ENCODE measurements around the gene SCN5A.

SCN5A gene

GRCh38 chr3:38608961-38609360 lies 40.5 kb downstream of the SCN5A start:
- no peak for TF ChIP-seq CTCF (IDR thresholded peaks at IDR 0.05; ENCODE audit: low read depth, low read length)
- Histone ChIP-seq H3K4me3 (ENCODE audit: low read depth, low read length) (no peak overlapping the region), H3K9me3 (ENCODE audit: severe bottlenecking) (no peaks in the 10 kb centered on the region), H3K27ac (no peak overlapping the region), H3K36me3 (no peaks in the 10 kb centered on the region), H3K27me3 (ENCODE audit: insufficient read depth, low read depth, severe bottlenecking) (no peaks in the 10 kb centered on the region)
- DNase-seq: no peak

DNA sequence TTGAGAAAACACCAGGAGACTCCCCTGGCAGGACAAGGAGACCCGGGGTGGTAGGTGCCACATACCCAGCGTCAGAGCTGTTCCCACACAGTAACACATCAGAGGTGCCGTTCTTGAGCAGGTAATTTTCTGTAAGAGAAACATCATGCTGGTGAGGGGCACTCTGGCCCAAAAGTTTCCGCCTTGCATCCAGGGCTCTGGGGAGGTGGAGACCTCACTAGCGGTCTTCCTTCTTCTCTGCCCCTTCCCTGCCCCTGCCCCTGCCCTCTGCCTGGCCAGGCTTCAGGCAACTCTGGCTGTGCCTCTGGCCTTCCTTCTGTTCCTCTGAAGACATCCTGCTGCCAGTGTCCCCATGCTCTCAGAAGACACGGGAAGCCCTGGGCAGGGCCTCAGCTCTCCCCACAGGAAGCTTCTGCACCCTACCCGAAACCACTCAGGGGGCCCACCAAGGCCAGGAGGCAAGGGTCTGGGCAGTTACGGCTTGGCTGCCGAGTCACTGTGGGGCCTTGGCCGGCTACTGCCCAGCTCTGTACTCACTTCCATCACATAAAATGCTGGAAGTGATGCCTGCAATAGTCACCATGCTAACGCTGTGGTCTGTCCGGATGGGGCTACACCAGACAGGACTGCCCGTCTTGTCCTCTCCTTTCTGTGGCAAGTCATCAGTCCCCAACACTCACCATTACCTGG lies 41.3 kb downstream of the SCN5A start:
- no peak for DNase-seq
- no peaks in the 10 kb centered on the region for H3K27me3 ChIP-seq (ENCODE audit: insufficient read depth, low read depth, severe bottlenecking)
- H3K9me3 ChIP-seq (ENCODE audit: severe bottlenecking): no peaks in the 10 kb centered on the region
- no peak overlapping the region for H3K4me3 ChIP-seq (ENCODE audit: low read depth, low read length)
- H3K27ac ChIP-seq: no peak overlapping the region
- H3K36me3 ChIP-seq: no peaks in the 10 kb centered on the region
- no peak for TF ChIP-seq CTCF (IDR thresholded peaks at IDR 0.05; ENCODE audit: low read depth, low read length)

DNA sequence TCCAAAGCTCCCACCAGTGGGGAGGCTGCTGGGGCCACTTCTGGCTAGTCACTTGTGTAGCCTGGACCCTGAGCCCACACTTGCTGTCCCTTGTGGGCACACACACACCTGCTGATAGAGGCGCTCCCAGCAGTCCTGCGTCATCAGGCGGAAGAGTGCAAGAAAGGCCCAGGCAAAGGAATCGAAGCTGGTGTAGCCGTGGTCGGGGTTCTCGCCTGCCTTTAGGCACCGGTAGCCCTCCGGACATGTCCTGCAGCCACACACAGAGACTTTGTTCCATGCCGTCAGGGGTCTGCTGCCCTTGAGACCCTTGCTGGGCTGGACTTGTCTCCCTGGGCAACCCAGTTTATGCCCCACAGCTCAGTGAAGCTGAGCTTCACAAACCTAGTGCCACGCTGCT lies 42.9 kb downstream of the SCN5A start:
- H3K27me3 ChIP-seq (ENCODE audit: insufficient read depth, low read depth, severe bottlenecking): no peaks in the 10 kb centered on the region
- H3K9me3 ChIP-seq (ENCODE audit: severe bottlenecking): no peaks in the 10 kb centered on the region
- DNase-seq: no peak
- H3K4me3 ChIP-seq (ENCODE audit: low read depth, low read length): no peak overlapping the region
- TF ChIP-seq CTCF (IDR thresholded peaks at IDR 0.05; ENCODE audit: low read depth, low read length): no peak
- H3K27ac ChIP-seq: no peak overlapping the region
- H3K36me3 ChIP-seq: no peaks in the 10 kb centered on the region

DNA sequence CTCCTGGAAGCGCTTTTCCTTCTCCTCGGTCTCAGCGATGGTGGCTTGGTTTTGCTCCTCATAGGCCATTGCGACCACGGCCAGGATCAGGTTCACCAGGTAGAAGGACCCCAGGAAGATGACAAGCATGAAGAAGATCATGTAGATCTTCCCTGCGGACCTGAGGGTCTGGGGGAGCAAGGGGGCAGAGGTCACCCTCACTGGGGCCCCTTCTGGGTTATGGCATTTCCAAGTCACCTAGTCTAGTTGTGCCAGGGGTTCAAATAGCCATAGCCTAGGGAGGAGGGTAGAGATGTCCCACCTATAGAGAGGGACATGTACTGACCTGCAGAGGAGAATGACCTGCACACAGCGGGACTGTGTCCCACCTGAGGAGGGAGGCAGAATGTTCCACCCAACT lies 43.5 kb downstream of the SCN5A start:
- H3K9me3 ChIP-seq (ENCODE audit: severe bottlenecking): no peaks in the 10 kb centered on the region
- no peak for TF ChIP-seq CTCF (IDR thresholded peaks at IDR 0.05; ENCODE audit: low read depth, low read length)
- H3K4me3 ChIP-seq (ENCODE audit: low read depth, low read length): no peak overlapping the region
- H3K27me3 ChIP-seq (ENCODE audit: insufficient read depth, low read depth, severe bottlenecking): no peaks in the 10 kb centered on the region
- H3K27ac ChIP-seq: no peak overlapping the region
- no peaks in the 10 kb centered on the region for H3K36me3 ChIP-seq
- no peak for DNase-seq

DNA sequence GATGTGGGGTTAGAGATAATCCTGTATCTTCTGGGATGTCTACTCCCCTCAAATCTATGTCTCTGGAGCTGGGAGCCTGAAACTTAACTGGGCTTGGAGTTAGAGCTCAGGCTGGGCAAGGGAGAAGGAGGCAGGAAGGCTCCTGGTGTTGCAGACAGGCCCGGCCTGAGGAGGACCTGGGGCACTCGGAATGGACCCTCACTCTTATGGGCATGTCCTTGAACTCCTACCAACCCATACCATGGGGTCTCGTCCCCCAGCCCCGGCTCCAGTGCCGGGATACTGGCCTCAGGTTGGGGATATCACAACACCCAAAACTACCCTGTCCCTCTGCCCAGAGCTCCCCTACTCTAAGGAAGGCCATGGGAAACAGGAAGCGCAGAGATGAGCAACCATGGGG lies 45.2 kb downstream of the SCN5A start:
- no peak for TF ChIP-seq CTCF (IDR thresholded peaks at IDR 0.05; ENCODE audit: low read depth, low read length)

DNA sequence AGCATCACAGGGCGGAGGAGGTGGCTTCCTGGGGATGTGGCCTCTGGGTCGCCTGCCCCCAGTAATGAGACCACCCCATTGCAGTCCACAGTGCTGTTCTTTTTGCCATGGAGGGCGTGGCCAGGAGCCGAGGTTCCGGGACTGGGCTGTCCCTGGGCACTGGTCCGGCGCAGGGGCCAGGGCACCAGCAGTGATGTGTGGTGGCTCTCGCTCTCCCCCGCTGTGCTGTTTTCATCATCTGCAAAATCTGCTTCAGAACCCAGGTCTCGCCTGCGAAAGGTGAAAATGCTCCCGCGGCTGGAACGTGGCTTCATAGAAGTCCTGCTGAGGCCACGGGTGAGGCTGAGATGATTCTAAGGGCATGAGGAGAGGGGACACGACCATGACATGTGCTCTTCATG lies 45.8 kb downstream of the SCN5A start:
- Histone ChIP-seq H3K27ac (no peak overlapping the region), H3K9me3 (ENCODE audit: severe bottlenecking) (peaks cover 4% of the 10 kb centered on the region), H3K36me3 (no peaks in the 10 kb centered on the region), H3K4me3 (ENCODE audit: low read depth, low read length) (no peak overlapping the region), H3K27me3 (ENCODE audit: insufficient read depth, low read depth, severe bottlenecking) (no peaks in the 10 kb centered on the region)
- DNase-seq: no peak
- no peak for TF ChIP-seq CTCF (IDR thresholded peaks at IDR 0.05; ENCODE audit: low read depth, low read length)

More for the DNA sequence above, 45.2 kb downstream of the SCN5A start:
- Histone ChIP-seq H3K9me3 (ENCODE audit: severe bottlenecking) (peaks cover 4% of the 10 kb centered on the region), H3K27me3 (ENCODE audit: insufficient read depth, low read depth, severe bottlenecking) (no peaks in the 10 kb centered on the region), H3K27ac (no peak overlapping the region), H3K36me3 (no peaks in the 10 kb centered on the region), H3K4me3 (ENCODE audit: low read depth, low read length) (no peak overlapping the region)
- DNase-seq: no peak
